ENCODE results near the gene PCDHB1. TPM values are rescaled to one million over a fixed set of nuclear protein-coding genes. Genes with fewer than 3 reads are reported as not detected.
A peak's percentile ranks its signal among the peaks of the same experiment; 100 is the strongest.
"Not testable (repeated sequence)": the region's sequence is repeated elsewhere in the genome, so short reads cannot be mapped to it uniquely, and the experiment has no call there.

The PCDHB1 gene
- total RNA-seq, 2 donors from 2014 or later = not detected

- Histone ChIP-seq H3K4me1 (no peaks in the 10 kb centered on the region), H3K4me3 (peak overlapping the region in 1 of 2 donors; percentile 33), H3K27ac (no peak overlapping the region), H3K36me3 (no peaks in the 10 kb centered on the region), H3K27me3 (no peaks in the 10 kb centered on the region), H3K9me3 (peaks cover 0 to 18% of the 10 kb centered on the region in 2 donors)
- no peak for DNase-seq (ENCODE audit: low spot score)
- no peak for TF ChIP-seq CTCF (IDR thresholded peaks at IDR 0.05)
Measured at GRCh38 chr5:141101059-141101458, 49.9 kb downstream of the PCDHB1 start.

GRCh38 chr5:141102070-141102469 lies 50.9 kb downstream of the PCDHB1 start:
- not testable (repeated sequence) for H3K27ac ChIP-seq; H3K4me3 ChIP-seq; H3K4me1 ChIP-seq; H3K27me3 ChIP-seq; DNase-seq (ENCODE audit: low spot score); H3K36me3 ChIP-seq
- peaks cover 0 to 18% of the 10 kb centered on the region in 2 donors for H3K9me3 ChIP-seq

GRCh38 chr5:141102471-141102870 lies 51.3 kb downstream of the PCDHB1 start:
- H3K4me3 ChIP-seq; H3K27ac ChIP-seq; H3K36me3 ChIP-seq; H3K27me3 ChIP-seq; H3K4me1 ChIP-seq; DNase-seq (ENCODE audit: low spot score): not testable (repeated sequence)
- peaks cover 0 to 18% of the 10 kb centered on the region in 2 donors for H3K9me3 ChIP-seq

GRCh38 chr5:141105350-141105749 lies 54.2 kb downstream of the PCDHB1 start:
- Histone ChIP-seq H3K36me3 (no peaks in the 10 kb centered on the region), H3K4me1 (no peaks in the 10 kb centered on the region), H3K9me3 (peaks cover 0 to 9% of the 10 kb centered on the region in 2 donors), H3K4me3 (no peak overlapping the region), H3K27ac (no peak overlapping the region), H3K27me3 (no peaks in the 10 kb centered on the region)
- no peak for DNase-seq (ENCODE audit: low spot score)
- TF ChIP-seq CTCF (IDR thresholded peaks at IDR 0.05) = no peak

Other genes starting within 250 kb of the PCDHB1 start
- under 1 TPM; 0.43 to 0.63 TPM for gene PCDHA4, start 244.3 kb upstream of the PCDHB1 start, total RNA-seq
- gene PCDHA5, start 229.8 kb upstream of the PCDHB1 start, total RNA-seq = under 1 TPM in 1 of 2 donors, not detected in 1; 0.16 TPM
- under 1 TPM; 0.20 to 0.82 TPM for gene PCDHA6, start 223.4 kb upstream of the PCDHB1 start, total RNA-seq
- under 1 TPM in 1 of 2 donors, not detected in 1; 0.07 TPM for gene PCDHA7, start 217.1 kb upstream of the PCDHB1 start, total RNA-seq
- not detected for gene PCDHA8, start 210.2 kb upstream of the PCDHB1 start, total RNA-seq
- under 1 TPM in 1 of 2 donors, not detected in 1; 0.04 TPM for gene PCDHA9, start 203.0 kb upstream of the PCDHB1 start, total RNA-seq
- under 1 TPM; 0.52 to 0.55 TPM for gene PCDHA10, start 195.5 kb upstream of the PCDHB1 start, total RNA-seq
- under 1 TPM; 0.12 to 0.96 TPM for gene PCDHA11, start 182.4 kb upstream of the PCDHB1 start, total RNA-seq
- gene PCDHA12, start 176.1 kb upstream of the PCDHB1 start, total RNA-seq = under 1 TPM; 0.59 to 0.67 TPM
- gene PCDHA13, start 169.2 kb upstream of the PCDHB1 start, total RNA-seq = under 1 TPM; 0.15 to 0.39 TPM
- gene PCDHAC1, start 125.1 kb upstream of the PCDHB1 start, total RNA-seq = under 1 TPM; 0.26 to 0.51 TPM
- gene PCDHAC2, start 84.9 kb upstream of the PCDHB1 start, total RNA-seq = 1 to 10 TPM; 3.7 to 4.1 TPM
- gene PCDHB2, start 43.2 kb downstream of the PCDHB1 start, total RNA-seq = 1 to 10 TPM; 1.8 to 2.2 TPM
- gene PCDHB3, start 49.1 kb downstream of the PCDHB1 start, total RNA-seq = under 1 TPM; 0.63 to 0.83 TPM
- gene PCDHB4, start 70.4 kb downstream of the PCDHB1 start, total RNA-seq = 1 to 10 TPM; 1.6 to 2.6 TPM
- 1 to 10 TPM; 3.8 to 4.3 TPM for gene PCDHB5, start 83.8 kb downstream of the PCDHB1 start, total RNA-seq
- under 1 TPM; 0.12 to 0.33 TPM for gene PCDHB6, start 98.7 kb downstream of the PCDHB1 start, total RNA-seq
- gene PCDHB7, start 121.3 kb downstream of the PCDHB1 start, total RNA-seq = 1 to 10 TPM; 1.0 to 1.4 TPM
- 1 to 10 TPM in 1 of 2 donors, under 1 TPM in 1; 0.90 to 1.7 TPM for gene PCDHB8, start 126.4 kb downstream of the PCDHB1 start, total RNA-seq
- 1 to 10 TPM; 5.3 TPM for gene PCDHB16, start 131.0 kb downstream of the PCDHB1 start, total RNA-seq
- 1 to 10 TPM; 1.7 to 2.5 TPM for gene PCDHB9, start 135.8 kb downstream of the PCDHB1 start, total RNA-seq
- 1 to 10 TPM; 2.0 to 2.5 TPM for gene PCDHB10, start 141.0 kb downstream of the PCDHB1 start, total RNA-seq
- 1 to 10 TPM; 1.8 to 2.4 TPM for gene PCDHB11, start 148.3 kb downstream of the PCDHB1 start, total RNA-seq
- gene PCDHB12, start 157.3 kb downstream of the PCDHB1 start, total RNA-seq = 1 to 10 TPM; 1.8 to 2.3 TPM
- gene PCDHB13, start 162.5 kb downstream of the PCDHB1 start, total RNA-seq = 1 to 10 TPM; 4.2 to 5.0 TPM
- gene PCDHB14, start 172.0 kb downstream of the PCDHB1 start, total RNA-seq = 1 to 10 TPM; 4.3 to 5.1 TPM
- gene PCDHB15, start 194.0 kb downstream of the PCDHB1 start, total RNA-seq = 1 to 10 TPM; 3.2 to 5.3 TPM